ENCODE data around the gene WWOX.

The WWOX gene

DNA sequence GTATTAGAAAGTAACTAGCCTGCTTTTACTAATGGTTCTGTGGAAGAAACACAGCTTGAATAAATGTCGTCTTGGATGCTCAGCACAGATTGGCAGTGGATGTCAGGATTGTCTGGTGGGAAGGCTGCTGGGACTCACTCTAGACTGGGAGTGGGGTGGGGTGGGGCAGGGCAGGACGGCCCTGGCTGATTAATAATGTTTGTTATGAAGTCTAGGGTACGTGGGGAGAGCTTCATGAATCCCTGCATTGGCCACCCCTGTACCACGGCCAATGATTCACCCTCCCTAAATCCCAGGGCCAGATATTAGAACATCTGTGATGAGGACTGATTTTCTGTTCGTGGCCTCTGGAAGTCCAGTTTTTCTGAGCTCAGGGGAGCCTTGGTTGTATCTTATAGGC, 421.0 kb downstream of the WWOX start:
- no peak for DNase-seq (ENCODE audit: extremely low spot score)
- TF ChIP-seq, protein P1, sequence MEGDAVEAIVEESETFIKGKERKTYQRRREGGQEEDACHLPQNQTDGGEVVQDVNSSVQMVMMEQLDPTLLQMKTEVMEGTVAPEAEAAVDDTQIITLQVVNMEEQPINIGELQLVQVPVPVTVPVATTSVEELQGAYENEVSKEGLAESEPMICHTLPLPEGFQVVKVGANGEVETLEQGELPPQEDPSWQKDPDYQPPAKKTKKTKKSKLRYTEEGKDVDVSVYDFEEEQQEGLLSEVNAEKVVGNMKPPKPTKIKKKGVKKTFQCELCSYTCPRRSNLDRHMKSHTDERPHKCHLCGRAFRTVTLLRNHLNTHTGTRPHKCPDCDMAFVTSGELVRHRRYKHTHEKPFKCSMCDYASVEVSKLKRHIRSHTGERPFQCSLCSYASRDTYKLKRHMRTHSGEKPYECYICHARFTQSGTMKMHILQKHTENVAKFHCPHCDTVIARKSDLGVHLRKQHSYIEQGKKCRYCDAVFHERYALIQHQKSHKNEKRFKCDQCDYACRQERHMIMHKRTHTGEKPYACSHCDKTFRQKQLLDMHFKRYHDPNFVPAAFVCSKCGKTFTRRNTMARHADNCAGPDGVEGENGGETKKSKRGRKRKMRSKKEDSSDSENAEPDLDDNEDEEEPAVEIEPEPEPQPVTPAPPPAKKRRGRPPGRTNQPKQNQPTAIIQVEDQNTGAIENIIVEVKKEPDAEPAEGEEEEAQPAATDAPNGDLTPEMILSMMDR (IDR thresholded peaks at IDR 0.05; ENCODE audit: control extremely low read depth, extremely low read depth, low read depth, missing control alignments) = no peak
- POLR2A ChIA-PET = no interaction called here
- CTCF ChIA-PET = interaction anchor here (1.7 kb wide), 1 partner anchor 42 kb away, joined by 3 read pairs; no protein-coding TSS in a partner anchor

DNA sequence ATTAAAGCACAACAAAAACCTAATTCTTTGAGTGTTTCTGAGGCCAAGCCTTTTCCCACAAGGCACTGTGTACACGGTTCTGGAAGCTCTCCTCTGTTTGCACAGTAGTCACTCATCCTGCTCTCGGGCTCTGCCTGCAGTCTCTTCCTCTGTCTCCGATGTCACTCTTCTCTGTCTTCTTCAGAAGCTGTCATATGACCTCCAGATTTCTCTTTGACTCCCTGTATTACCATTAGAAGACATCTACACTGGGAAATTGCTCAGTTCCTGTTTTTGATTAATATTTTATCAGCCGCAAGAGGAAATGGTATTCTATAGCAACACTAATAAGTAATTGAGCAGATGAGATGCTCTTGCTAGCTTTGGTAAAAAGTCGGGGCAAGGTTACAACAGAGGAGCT, 422.9 kb downstream of the WWOX start:
- DNase-seq (ENCODE audit: extremely low spot score) = no peak
- ChIA-PET CTCF (no interaction called here), POLR2A (no interaction called here)
- TF ChIP-seq, protein P1 (IDR thresholded peaks at IDR 0.05; ENCODE audit: control extremely low read depth, extremely low read depth, low read depth, missing control alignments) = no peak

DNA sequence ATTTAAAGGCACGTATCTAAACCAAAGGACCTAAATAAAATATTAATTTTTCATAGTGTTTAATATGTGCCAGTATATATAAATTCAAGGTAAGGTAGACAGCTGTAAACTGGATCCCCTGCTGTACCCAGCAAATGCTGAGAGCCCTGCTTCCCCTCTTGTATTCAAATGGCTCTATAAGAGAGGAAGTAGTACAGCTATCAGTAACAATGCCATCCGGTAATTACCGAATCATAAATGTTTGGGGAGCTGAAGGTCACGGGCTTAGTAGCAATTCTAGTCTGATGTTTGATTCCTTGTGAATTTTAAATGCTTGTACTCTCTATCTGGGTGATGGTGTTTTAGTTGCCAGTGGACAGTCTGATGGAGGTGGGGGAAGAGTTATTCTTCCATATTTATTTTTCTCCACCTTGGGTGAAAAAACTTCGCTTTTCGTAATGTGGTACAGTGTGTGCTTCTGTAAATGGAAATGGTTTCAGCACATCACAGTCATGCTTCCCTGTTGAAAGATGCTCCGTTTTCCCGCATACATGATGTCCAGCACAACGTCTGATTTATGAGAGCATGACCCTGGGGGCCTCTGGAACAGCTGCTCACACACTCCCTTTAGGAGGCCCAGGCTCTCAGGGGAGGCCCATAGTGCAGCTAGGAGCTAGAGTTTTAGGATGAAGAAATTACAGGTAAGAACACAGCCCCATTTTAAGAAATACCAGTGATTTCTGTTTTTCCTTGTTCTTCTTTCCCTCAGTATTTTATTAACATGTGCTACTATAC, 423.9 kb downstream of the WWOX start:
- CTCF ChIA-PET = no interaction called here

DNA sequence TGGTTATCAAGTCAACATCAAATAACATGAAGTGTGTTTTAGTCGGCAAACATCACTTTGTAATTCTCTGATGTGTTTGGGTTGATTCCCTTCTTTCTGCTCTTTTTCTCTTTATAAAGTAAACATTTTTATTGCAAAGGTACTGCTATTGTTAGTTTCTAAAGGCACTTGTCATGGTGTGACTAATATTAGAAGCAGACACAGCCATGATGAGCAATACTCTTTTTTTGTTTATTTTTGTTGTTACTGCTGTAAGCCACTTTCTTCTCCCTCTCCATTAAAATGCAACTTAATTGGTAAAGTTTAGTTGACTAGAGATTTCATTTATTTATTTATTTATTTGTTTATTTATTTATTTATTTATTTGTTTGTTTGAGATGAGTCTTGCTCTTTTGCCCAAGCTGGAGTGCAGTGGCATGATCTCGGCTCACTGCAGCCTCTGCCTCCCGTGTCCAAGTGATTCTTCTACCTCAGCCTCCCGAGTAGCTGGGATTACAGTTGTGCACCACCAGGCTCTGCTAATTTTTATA, 424.7 kb downstream of the WWOX start:
- TF ChIP-seq, protein P1 (IDR thresholded peaks at IDR 0.05; ENCODE audit: control extremely low read depth, extremely low read depth, low read depth, missing control alignments) = no peak
- CTCF ChIA-PET = interaction anchor here (1.3 kb wide), 1 partner anchor 10 kb away, joined by 3 read pairs; no protein-coding TSS in a partner anchor
- no peak for DNase-seq (ENCODE audit: extremely low spot score)
- POLR2A ChIA-PET = no interaction called here

More for the DNA sequence above, 423.9 kb downstream of the WWOX start:
- POLR2A ChIA-PET = no interaction called here
- TF ChIP-seq, protein P1 (IDR thresholded peaks at IDR 0.05; ENCODE audit: control extremely low read depth, extremely low read depth, low read depth, missing control alignments) = no peak
- no peak for DNase-seq (ENCODE audit: extremely low spot score)

DNA sequence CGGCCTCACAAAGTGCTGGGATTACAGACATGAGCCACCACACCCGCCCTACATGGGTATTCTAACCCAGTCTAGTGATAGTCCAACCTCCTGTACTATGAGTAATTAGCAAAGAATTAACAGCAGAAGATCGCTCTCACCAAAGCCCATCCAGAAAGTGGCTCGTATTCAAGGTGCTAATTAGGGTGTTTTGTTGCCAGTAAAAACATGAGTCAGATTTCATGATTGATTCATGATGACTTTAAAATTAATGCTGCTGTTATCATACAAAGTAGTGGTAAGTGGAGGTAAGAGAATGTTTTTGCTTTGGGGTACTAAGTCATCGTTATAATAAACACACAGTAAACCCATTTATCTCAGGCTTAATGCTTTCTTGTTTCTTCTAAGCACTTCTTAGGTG, 428.8 kb downstream of the WWOX start:
- DNase-seq (ENCODE audit: extremely low spot score) = no peak
- CTCF ChIA-PET = no interaction called here
- TF ChIP-seq, protein P1 (IDR thresholded peaks at IDR 0.05; ENCODE audit: control extremely low read depth, extremely low read depth, low read depth, missing control alignments) = no peak
- POLR2A ChIA-PET = no interaction called here

DNA sequence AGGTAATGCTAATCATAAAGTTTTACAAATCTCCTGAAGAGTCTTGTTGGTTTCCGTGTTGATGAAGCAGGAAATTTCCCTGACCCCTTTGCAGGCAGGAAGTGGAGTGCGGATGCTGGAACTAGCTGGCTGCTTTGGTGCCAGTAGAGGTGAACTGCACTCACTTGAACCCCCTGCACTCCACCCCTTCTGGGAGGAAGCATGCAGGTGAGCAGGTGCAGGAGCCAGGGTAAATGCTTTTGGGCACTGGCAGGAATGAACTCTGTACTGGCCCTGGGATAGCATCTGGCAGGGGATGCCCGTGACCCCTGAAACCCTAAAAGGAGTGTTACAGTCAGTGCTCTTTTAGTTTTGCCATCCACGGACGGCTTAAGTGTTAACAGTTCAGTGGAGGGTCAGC, 430.4 kb downstream of the WWOX start:
- DNase-seq (ENCODE audit: extremely low spot score) = no peak
- TF ChIP-seq, protein P1 (IDR thresholded peaks at IDR 0.05; ENCODE audit: control extremely low read depth, extremely low read depth, low read depth, missing control alignments) = no peak
- ChIA-PET POLR2A (no interaction called here), CTCF (no interaction called here)
